ENCODE results near the gene C5orf47.

Gene C5orf47

DNA sequence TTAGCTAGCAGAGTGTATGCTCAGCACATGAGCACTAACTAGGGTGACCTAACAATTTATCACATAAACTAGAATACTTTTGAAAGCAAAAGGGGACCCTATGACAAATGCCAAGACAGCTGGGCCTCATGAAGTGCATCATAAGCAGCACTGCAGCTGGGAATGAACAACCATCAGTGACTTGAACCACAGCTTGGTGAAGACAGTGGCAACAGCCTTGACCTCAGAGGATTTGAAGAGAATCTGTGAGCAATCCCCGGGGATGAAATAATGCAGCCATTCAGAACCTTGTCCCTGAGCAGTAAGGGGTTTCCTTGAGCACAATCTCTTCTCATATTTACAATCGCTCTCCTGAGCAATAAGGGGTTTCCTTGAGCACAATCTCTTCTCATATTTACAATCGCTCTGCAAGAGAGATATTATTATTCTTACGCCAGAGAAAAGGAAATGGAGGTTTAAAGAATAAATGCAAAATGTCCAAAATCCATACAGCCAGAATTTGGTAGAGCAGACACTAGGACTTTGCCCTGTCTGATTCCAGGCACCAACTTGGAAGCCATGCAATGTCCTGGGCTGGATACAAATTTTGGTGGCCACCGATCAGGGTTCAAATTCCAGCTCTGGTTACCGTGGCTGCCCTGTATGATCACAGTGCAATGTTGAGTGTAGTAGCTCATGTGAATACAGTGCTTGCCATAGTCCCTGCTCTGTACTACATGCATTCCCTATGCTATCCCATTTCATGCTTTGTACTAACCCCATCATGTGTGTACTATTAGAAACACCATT is 55.7 kb downstream of the C5orf47 start:
- no peak for DNase-seq

DNA sequence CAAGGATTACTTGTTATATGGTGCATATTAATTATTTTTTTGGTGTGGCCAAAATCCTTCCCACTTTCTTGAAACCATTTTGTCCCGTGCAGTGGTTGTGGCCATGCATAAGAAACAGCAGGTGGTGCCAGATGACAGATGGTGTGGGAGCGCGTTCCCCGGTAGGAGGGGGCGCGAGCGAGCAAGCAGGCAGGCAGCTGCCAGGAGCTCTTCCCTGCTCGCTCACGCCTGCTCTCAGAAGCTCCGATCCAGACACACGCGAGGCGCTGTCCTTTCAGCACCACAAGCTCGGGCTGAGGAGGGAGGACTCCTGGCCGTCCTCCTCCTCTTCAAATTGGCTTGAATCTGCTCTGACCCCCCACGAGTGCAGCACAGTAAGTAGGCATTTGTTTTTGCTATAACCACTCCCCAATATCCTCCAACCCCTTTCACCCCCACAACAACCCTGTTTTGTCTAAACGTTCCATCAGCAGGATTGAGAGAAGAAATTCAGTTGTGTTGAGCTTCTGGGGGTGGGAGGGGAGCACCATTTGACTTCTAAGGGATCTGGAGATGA is 56.6 kb downstream of the C5orf47 start, which contains the start of gene NSG2:
Gene NSG2 (plus strand): TSS at position 237 of the 556 bp plus-strand sequence. CDS start 1,050 bp downstream, outside the sequence.
- DNase-seq: peak; percentile 47

DNA sequence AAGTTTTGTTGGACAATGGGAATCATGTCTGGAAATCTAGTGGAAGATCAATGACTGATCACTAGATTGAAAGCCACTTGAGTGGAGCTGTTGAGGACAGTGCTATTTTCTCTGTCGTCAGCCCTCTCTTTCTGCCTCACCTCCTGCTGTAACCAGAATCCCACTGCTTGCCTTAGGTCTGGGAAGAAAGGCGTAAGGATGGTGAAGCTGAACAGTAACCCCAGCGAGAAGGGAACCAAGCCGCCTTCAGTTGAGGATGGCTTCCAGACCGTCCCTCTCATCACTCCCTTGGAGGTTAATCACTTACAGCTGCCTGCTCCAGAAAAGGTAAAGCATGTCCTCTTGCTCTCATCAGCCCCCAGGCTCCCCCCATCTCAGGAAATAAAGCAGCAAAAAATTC is 57.6 kb downstream of the C5orf47 start:
- DNase-seq: no peak

DNA sequence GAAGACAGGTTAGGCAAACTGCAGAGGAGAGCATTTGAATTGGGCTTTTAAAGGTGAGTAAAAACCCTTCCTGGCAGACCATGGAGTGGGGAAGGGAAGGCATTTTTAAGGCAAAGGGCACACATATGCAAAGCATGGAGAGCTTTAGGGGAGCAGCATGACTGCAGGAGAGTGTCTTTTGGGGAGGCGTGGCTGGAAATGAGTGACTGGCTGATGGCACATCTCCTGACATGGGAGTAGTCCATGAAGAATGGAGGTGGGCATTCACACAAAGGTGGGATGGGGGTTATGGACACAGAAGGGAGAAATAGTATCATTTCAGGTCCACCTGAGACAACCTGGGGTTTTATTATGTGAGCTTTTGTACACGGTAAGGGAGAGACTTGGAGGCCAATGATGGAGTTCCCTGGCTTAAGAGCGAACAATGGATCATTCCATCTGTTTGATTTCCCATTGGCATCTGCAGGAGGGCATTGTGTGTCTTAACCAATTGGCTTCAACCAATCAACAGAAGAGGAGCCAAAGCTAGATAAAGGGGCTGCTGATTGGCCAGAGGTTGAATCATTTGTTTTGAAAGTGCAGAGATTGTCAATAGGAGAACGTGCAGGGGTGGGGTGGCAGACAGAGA is 58.6 kb downstream of the C5orf47 start:
- DNase-seq: no peak

DNA sequence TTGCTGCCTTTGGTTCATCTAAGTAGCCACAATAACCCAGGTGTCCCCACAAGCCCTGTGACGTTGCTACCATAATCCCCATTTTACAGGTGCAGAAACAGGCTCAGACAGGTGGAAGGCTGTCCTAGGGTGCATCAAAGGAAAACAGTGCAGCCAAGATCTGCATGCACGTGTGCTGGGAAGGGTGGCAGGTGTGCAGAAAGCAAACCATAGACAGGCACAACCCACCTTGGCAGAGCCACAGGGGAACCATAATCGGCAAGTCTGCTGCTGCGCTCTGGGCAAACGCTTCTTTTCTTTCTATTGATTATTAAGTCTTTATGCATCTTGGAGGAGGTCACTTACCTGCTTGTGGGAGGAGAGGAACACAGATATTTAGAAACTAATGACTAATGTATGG is 63.7 kb downstream of the C5orf47 start:
- DNase-seq: no peak

DNA sequence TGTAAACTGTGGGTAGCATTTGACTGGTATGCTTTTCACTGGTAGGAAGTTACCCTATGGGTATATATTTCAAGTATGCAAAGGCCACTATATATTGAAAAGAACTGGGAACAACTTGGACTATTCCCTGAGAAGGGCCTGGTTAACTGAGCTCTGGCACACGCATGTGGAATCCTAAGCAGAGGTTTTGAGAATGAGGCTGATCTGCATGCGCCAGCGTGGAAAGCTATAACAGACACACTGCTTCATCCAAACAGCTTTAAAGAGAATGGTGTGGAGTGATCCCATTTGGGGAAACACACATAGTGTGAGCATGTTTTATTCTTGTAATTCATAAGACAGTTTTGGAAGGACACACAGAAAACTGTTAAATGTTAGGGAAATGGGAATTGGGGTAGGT is 64.9 kb downstream of the C5orf47 start:
- no peak for DNase-seq

Data from stimulated activated CD8-positive, alpha-beta memory T cell treated with anti-CD3 and anti-CD28 coated beads, Interleukin-4, amount 100 ng/mL, for 48 hours (primary cell).